ENCODE measurements around the gene KIAA0040. TPM values are rescaled to one million over a fixed set of nuclear protein-coding genes. Genes with fewer than 3 reads are reported as not detected.

The KIAA0040 gene
- 0.59 and 1.1 TPM in 2 replicates for total RNA-seq

GRCh38 chr1:175192630-175193526, at the start of gene KIAA0040:
TSS of gene KIAA0040 (minus strand) at chr1:175192776. CDS start at chr1:175161013, 31,763 bp downstream.
- no peak for DNase-seq (ENCODE audit: insufficient read length, low spot score, missing footprints)
- H4K20me1 ChIP-seq (ENCODE audit: insufficient read depth, low read length): no peaks in the 10 kb centered on the region
- H3K36me3 ChIP-seq (ENCODE audit: insufficient read depth, low read length): no peaks in the 10 kb centered on the region
- no peaks in the 10 kb centered on the region for H3K79me2 ChIP-seq (ENCODE audit: insufficient read depth, low read length)
- peak within 1 kb of the TSS; percentile 69 for H3K4me3 ChIP-seq (ENCODE audit: insufficient read depth, low read length)
- peak within 1 kb of the TSS; percentile 81 for H2AFZ ChIP-seq (ENCODE audit: low read length)
- no peaks in the 10 kb centered on the region for H3K9me3 ChIP-seq (ENCODE audit: low read depth, low read length)
- no peak within 1 kb of the TSS for H3K27ac ChIP-seq (ENCODE audit: low read depth, low read length)
- H3K27me3 ChIP-seq (ENCODE audit: insufficient read depth, low read length): peaks cover 9% of the 10 kb centered on the region
- H3K4me2 ChIP-seq (ENCODE audit: insufficient read depth, low read length): peak within 1 kb of the TSS; percentile 85
- TF ChIP-seq CTCF (IDR thresholded peaks at IDR 0.05; ENCODE audit: extremely low read depth, low read depth, low read length): no peak
- peaks cover 5% of the 10 kb centered on the region for H3K4me1 ChIP-seq (ENCODE audit: insufficient read depth, low read length)

GRCh38 chr1:175237389-175237788, 44.8 kb upstream of the KIAA0040 start:
- Histone ChIP-seq H3K36me3 (ENCODE audit: insufficient read depth, low read length) (no peaks in the 10 kb centered on the region), H4K20me1 (ENCODE audit: insufficient read depth, low read length) (no peaks in the 10 kb centered on the region), H3K79me2 (ENCODE audit: insufficient read depth, low read length) (no peaks in the 10 kb centered on the region), H3K4me2 (ENCODE audit: insufficient read depth, low read length) (no peak overlapping the region), H3K4me3 (ENCODE audit: insufficient read depth, low read length) (no peak overlapping the region), H3K4me1 (ENCODE audit: insufficient read depth, low read length) (no peaks in the 10 kb centered on the region), H3K9me3 (ENCODE audit: low read depth, low read length) (no peaks in the 10 kb centered on the region), H2AFZ (ENCODE audit: low read length) (no peak overlapping the region), H3K27me3 (ENCODE audit: insufficient read depth, low read length) (no peaks in the 10 kb centered on the region), H3K27ac (ENCODE audit: low read depth, low read length) (no peak overlapping the region)
- no peak for DNase-seq (ENCODE audit: insufficient read length, low spot score, missing footprints)
- TF ChIP-seq CTCF (IDR thresholded peaks at IDR 0.05; ENCODE audit: extremely low read depth, low read depth, low read length): no peak

- Histone ChIP-seq H3K4me2 (ENCODE audit: insufficient read depth, low read length) (no peak overlapping the region), H3K4me3 (ENCODE audit: insufficient read depth, low read length) (no peak overlapping the region), H3K79me2 (ENCODE audit: insufficient read depth, low read length) (no peaks in the 10 kb centered on the region), H3K4me1 (ENCODE audit: insufficient read depth, low read length) (no peaks in the 10 kb centered on the region), H3K27ac (ENCODE audit: low read depth, low read length) (no peak overlapping the region), H2AFZ (ENCODE audit: low read length) (no peak overlapping the region), H3K36me3 (ENCODE audit: insufficient read depth, low read length) (no peaks in the 10 kb centered on the region), H3K9me3 (ENCODE audit: low read depth, low read length) (no peaks in the 10 kb centered on the region), H4K20me1 (ENCODE audit: insufficient read depth, low read length) (no peaks in the 10 kb centered on the region), H3K27me3 (ENCODE audit: insufficient read depth, low read length) (no peaks in the 10 kb centered on the region)
- no peak for DNase-seq (ENCODE audit: insufficient read length, low spot score, missing footprints)
- TF ChIP-seq CTCF (IDR thresholded peaks at IDR 0.05; ENCODE audit: extremely low read depth, low read depth, low read length): no peak
Measured at GRCh38 chr1:175234639-175235038, 42.1 kb upstream of the KIAA0040 start.

- DNase-seq (ENCODE audit: insufficient read length, low spot score, missing footprints): no peak
- Histone ChIP-seq H3K4me1 (ENCODE audit: insufficient read depth, low read length) (no peaks in the 10 kb centered on the region), H3K27ac (ENCODE audit: low read depth, low read length) (no peak overlapping the region)
Measured at GRCh38 chr1:175232335-175232734, 39.8 kb upstream of the KIAA0040 start.

More at GRCh38 chr1:175232335-175232734, 39.8 kb upstream of the KIAA0040 start:
- Histone ChIP-seq H3K4me2 (ENCODE audit: insufficient read depth, low read length) (no peak overlapping the region), H3K4me3 (ENCODE audit: insufficient read depth, low read length) (no peak overlapping the region), H4K20me1 (ENCODE audit: insufficient read depth, low read length) (no peaks in the 10 kb centered on the region), H3K27me3 (ENCODE audit: insufficient read depth, low read length) (no peaks in the 10 kb centered on the region), H3K9me3 (ENCODE audit: low read depth, low read length) (no peaks in the 10 kb centered on the region), H2AFZ (ENCODE audit: low read length) (no peak overlapping the region), H3K79me2 (ENCODE audit: insufficient read depth, low read length) (no peaks in the 10 kb centered on the region), H3K36me3 (ENCODE audit: insufficient read depth, low read length) (no peaks in the 10 kb centered on the region)
- TF ChIP-seq CTCF (IDR thresholded peaks at IDR 0.05; ENCODE audit: extremely low read depth, low read depth, low read length): no peak

Measured in osteoblast (primary cell).